Stimulated activated CD4-positive, alpha-beta T cell treated with anti-CD3 and anti-CD28 coated beads, Interleukin-15, amount 100 ng/mL, for 1 hour (primary cell): ENCODE data around the gene TIGD1.
"Not testable (repeated sequence)": the region's sequence is repeated elsewhere in the genome, so short reads cannot be mapped to it uniquely, and the experiment has no call there.

Experiments
- DNase-seq, 2 donors: peaks; one replicate each; pipeline ENCODE4 v3.0.0-alpha.2; 2020; ENCODE audit warnings: low read depth in 1 of 2, low spot score in 1 of 2

TIGD1 gene

DNA sequence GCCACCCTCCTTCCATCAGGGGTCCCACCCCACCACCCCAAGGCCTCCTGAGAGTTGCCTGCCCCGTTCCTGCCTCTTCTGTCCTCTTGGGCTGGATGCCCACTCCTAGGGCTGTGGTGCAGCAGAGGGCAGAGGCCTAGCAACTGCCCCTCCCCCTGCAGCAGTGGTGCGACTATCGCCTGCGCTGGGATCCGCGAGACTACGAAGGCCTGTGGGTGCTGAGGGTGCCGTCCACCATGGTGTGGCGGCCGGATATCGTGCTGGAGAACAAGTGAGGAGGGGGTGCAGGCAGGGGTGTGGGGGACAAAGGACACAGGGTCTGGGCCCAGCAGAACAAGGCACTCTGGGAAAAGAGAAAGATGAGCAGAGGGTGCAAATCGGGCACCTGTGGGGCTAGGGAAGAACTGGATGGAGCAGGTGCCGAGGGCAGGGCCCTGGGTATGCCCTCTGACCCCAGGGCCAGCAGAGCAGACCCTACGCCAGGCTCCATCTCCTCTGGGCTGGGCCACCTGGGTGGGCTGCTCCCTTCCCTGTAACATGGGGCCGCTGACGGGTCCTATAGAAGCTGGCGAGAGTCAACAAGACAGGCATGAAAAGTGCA lies 9.8 kb downstream of the TIGD1 start:
- DNase-seq: no peak

DNA sequence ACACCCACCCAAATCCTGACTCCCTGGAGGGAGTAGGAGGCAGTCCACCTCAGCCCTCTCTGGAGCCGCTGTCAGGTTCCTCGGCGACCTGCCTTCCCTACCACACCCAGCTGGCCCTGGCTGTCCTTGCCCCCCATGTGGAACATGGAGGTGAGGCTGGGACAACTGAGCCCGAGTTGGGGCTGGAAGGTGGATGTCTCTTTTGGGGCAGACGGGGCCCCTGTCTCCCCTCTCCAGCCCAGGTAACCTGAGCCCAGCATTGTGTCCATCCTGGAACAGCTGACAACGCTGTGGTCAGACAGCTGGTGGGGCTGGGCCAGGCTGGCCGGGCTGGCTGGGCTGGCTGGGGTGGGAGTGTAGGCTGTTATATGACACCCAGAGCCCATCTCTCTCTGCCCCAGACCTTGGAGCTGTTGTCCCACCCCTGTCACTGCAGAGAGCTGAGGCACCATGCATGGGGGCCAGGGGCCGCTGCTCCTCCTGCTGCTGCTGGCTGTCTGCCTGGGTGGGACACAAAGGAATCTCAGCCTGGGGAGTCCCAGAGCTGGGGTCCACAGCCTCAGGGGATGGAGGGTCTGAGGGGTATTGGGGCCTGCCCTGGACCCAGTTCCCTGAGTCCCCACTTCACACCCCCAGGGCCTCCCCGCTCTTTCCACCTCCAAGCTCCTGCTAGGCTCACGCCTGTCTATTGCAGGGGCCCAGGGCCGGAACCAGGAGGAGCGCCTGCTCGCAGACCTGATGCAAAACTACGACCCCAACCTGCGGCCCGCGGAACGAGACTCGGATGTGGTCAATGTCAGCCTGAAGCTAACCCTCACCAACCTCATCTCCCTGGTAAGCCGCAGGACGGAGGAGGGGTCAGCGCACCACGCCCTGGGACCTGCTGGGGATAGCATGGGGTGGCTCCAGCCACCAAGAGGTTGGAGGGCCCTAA lies 10.8 kb downstream of the TIGD1 start, which contains the start of gene CHRNG:
TSS of gene CHRNG (plus strand) at position 395 of the 934 bp plus-strand sequence. CDS start at position 451, 56 bp downstream.
- no peak for DNase-seq

GRCh38 chr2:232538671-232539070 lies 11.7 kb downstream of the TIGD1 start:
- DNase-seq: no peak

GRCh38 chr2:232537499-232537898 lies 12.9 kb downstream of the TIGD1 start:
- no peak for DNase-seq

GRCh38 chr2:232537079-232537478 lies 13.3 kb downstream of the TIGD1 start:
- no peak for DNase-seq

DNA sequence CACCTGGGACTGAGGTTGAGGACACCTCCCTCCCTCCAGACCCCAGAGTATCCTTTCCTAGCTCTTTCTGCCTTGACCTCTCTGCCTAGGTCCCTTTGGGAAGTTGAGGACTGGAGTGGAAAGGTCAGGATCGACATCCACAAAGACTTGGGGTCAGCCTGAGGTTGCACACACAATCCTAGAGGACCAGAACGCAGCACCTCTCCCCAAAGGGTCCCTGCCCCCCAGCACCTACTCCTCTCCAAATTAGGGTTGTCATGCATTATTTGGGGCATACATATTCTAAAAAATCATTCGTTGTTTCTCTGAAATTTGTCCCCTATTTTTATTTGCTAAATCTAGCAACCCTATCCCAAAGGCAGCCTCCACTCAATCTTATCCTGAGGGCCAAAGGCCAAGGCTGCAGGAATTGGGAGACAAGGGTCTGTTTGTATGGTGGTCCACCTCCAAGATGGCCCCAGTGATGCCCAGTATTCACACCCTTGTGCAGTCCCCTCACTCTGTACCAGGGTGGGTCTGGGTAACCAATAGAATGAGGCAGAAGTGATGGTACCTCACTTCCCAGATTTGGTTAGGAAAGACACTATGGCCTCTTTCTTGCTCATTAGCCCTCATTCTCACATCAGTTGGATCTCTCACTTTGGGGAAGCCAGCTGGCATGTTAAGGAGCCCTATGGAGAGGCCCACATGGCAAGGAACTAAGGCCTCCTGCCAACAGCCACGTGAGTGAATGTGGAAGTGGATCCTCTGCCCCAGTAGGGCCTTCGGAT lies 14.4 kb downstream of the TIGD1 start:
- DNase-seq: no peak

DNA sequence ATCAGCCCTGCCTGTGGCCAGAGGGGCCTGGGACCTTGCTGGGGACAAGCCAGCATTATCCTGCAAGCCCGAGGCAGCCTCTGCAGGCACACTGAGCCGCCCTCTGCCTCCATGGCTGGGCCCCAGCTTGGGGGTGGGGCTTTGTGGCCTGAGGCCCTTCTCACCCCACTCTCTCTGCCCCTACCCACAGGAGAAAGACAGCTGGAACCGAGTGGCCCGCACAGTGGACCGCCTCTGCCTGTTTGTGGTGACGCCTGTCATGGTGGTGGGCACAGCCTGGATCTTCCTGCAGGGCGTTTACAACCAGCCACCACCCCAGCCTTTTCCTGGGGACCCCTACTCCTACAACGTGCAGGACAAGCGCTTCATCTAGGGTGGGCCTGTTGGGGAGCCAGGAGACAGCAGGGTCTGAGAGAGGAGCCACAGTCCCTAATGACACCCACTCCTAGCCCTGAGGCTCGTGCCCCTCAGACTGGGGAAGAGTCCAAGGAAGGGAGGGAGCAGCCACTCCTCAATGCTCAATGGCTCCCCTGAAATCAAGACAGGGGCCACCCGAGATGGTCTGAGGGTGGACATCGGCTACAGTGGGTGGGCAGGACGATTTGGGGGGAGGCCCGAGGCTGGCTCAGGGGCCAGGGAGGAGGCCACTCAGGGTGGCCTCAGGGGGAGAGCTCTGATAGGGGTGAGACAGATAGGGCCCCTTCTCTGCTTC lies 15.3 kb downstream of the TIGD1 start:
- no peak for DNase-seq

DNA sequence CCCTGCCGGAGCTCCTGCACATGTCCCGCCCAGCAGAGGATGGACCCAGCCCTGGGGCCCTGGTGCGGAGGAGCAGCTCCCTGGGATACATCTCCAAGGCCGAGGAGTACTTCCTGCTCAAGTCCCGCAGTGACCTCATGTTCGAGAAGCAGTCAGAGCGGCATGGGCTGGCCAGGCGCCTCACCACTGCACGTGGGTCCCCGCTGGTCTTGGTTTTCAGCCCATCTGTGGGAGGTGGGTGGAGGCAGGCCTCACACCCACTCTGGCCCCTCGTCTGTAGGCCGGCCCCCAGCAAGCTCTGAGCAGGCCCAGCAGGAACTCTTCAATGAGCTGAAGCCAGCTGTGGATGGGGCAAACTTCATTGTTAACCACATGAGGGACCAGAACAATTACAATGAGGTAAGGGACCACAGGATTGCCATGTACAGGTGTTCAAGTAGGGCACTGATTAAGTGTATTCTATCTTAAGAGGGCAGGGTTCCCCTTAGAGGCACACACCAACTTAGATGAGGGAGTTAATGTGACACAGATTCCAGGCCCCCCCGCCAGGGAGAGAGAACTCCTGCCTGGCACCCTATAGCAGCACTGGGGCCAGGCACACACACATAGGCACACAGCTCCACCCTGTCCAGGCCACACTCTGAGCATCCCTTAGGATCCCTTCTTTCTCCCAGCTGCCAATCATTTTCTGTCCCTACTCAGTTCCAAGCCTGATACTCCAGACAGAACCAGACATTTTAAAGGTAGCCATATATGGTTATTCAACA lies 16.2 kb downstream of the TIGD1 start:
- no peak for DNase-seq

GRCh38 chr2:232532821-232533220 lies 17.5 kb downstream of the TIGD1 start:
- not testable (repeated sequence) for DNase-seq

DNA sequence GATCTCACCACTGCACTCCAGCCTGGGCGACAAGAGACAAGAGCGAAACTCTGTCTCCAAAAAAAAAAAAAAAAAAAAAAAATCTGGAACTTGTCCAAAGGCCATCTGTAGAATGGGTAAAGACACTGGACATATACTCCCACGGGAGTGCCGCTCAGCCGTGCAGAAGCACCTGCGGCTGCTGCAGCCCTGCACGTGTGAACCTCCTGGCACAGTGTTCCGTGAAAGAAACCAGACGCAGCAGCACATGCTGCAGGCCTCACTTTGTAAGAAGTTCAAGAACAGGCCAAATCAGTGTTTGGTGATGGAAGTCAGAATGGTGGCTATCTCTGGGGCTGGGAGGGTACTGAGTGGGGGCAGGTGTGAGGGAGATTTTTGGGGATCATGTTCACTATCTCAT lies 17.9 kb downstream of the TIGD1 start:
- no peak for DNase-seq

DNA sequence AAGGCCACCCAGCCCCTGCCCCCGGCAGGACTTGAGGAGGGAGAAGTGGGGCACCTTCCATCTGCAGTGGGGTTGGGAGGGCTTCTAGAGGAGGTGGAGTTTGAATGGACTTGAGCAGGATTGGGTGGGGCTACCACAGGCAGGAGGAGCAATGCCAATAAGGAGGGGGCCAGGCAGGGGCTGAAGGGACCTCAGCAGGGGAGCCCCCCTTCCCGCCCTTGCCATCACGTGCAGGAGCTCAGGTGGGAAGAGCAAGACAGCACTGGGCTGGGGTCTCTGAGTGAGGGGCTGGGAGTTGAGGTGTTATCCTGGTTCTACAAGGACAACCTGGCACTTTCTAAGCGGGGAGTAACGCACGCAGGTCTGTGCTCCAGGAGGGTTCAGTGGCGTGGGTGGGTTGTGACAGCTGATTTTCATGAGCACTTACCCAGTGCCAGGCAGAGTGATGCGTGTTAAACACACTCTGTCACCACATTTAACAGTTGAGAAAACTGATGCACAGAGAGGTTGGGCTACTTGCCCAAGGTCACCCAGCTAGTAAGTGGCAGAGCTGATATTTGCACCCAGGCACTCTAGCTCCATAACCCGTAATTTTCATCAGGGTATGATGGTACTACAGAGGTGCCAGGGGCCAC lies 19.6 kb downstream of the TIGD1 start:
- no peak for DNase-seq

- DNase-seq: no peak
These were observed 20.4 kb downstream of the TIGD1 start for GRCh38 chr2:232529806-232530547.

- no peak for DNase-seq
These were observed 21.5 kb downstream of the TIGD1 start for GRCh38 chr2:232528746-232529460.

DNA sequence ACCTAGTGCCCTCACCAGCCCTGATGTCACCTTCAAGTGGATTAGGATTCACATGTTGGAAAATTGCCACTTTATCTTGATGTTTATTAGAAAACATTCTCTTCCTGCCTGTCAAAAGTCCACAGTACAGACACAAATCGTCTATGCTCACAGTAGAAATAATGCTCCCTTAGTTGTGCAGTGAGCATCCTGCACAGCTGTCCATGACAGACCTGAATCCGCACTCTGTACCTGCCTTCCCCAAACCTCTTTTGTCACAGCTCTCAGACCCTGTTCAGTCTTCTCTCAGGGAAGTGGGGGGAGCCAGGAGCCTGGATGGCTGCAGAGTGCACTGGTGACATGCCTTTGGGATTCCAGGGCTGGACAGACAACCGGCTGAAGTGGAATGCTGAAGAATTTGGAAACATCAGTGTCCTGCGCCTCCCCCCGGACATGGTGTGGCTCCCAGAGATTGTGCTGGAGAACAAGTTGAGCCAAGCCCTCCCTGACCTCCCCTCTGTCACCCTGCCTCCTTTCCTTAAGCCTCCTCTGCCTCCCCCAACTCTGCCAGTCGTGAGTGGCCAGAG lies 22.4 kb downstream of the TIGD1 start:
- no peak for DNase-seq

- no peak for DNase-seq
These were observed 23.9 kb downstream of the TIGD1 start for GRCh38 chr2:232526372-232526941.

DNA sequence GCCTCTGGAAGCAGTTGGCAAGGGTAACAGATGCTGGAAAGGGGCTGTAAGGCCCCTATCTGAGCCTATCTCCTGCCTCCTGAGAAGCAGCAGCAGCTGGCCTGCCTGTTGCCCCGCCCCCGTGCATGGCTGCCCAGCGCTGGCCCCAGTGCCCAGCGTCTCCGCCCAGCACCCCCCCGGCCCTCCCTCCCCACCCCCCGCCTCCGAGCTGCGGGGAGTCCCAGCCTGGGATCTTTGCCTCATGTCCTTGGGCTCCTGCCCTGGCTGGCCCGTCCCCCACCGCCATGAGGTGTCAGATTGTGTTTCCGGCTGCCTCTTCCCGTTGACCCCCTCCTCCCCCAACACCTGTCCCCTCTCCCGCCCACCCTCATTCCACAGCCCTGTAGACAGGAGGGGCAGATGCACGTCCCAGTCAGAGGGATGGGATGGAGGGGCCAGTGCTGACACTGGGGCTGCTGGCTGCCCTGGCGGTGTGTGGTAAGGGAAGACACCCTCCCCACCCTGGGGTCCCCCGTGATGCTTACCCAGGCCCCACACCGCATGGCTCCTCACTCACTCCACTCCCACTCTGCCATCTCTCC lies 24.5 kb downstream of the TIGD1 start, which contains the start of gene CHRND:
TSS of gene CHRND (plus strand) at position 370 of the 581 bp plus-strand sequence. CDS start at position 426, 56 bp downstream.
- DNase-seq: no peak

- DNase-seq: no peak
These were observed 25.2 kb downstream of the TIGD1 start for GRCh38 chr2:232525199-232525598.
